Gastrocnemius medialis (tissue), 4 donors: Measurements from ENCODE around the gene LMCD1. TPM values are rescaled to one million over a fixed set of nuclear protein-coding genes. Genes with fewer than 3 reads are reported as not detected.

Source experiments
- ATAC-seq, 2 donors: fragments of 150-250 bp; one replicate each; pipeline ENCODE4 v1.9.1; 2016
- DNase-seq, 2 donors: peaks; one replicate each; pipeline ENCODE4 v3.0.0-alpha.2; 2019
- H3K27ac ChIP-seq, 4 donors: fragments of 200-600 bp; sonication (generic); 1 replicate in 1 of 4; 2 replicates in 3 of 4; pipeline ENCODE4 v1.5.1; 2016 to 2018; ENCODE audit warnings: mild to moderate bottlenecking in 2 of 4, moderate library complexity in 1 of 4
- H3K27me3 ChIP-seq, 3 donors: fragments of 200-600 bp; sonication (generic) in 2 of 3; 1 replicate in 1 of 3; 2 replicates in 2 of 3; pipeline versions ENCODE4 v1.5.1 to v1.6.0; 2016 to 2019; ENCODE audit warnings: mild to moderate bottlenecking in 1 of 3, moderate library complexity in 1 of 3
- H3K36me3 ChIP-seq, 2 donors: fragments of 200-600 bp; sonication (generic) in 1 of 2; one replicate each; pipeline ENCODE4 v1.5.1; 2017 to 2018
- H3K4me1 ChIP-seq, 2 donors: fragments of 200-600 bp; sonication (generic) in 1 of 2; one replicate each; pipeline ENCODE4 v1.5.1; 2016 to 2017; ENCODE audit warnings: mild to moderate bottlenecking in 2 of 2
- H3K4me3 ChIP-seq, 4 donors: fragments of 200-600 bp; sonication (generic) in 3 of 4; 1 replicate in 1 of 4; 2 replicates in 3 of 4; pipeline ENCODE4 v1.5.1; 2016 to 2019; ENCODE audit warnings: mild to moderate bottlenecking in 2 of 4
- H3K9me3 ChIP-seq, 3 donors: fragments of 200-600 bp; sonication (generic) in 2 of 3; 1 replicate in 1 of 3; 2 replicates in 2 of 3; pipeline ENCODE4 v1.5.1; 2016 to 2019
- CTCF ChIP-seq, 5 experiments: fragments of 450-650 bp in 3 of 5; fragments of 200-600 bp in 2 of 5; sonication (generic) in 2 of 5; IDR thresholded peaks in 4 of 5; conservative IDR thresholded peaks in 1 of 5; 1 replicate in 4 of 5; 2 replicates in 1 of 5; pipeline ENCODE4 v1.5.1; 2016 to 2019; ENCODE audit warnings: antibody characterized with exemption in 5 of 5, mild to moderate bottlenecking in 3 of 5, moderate library complexity in 3 of 5
- POLR2A ChIP-seq, 2 donors: fragments of 450-650 bp; IDR thresholded peaks; one replicate each; pipeline ENCODE4 v1.6.1; 2017; ENCODE audit warnings: antibody characterized with exemption in 2 of 2, mild to moderate bottlenecking in 2 of 2, moderate library complexity in 2 of 2
- in situ Hi-C, 4 donors: fragments of 200-750 bp; cut with MboI; loops; one replicate each; pipeline versions ENCODE4 v1.15.0 to v1.8.0; 2017; ENCODE audit warnings: low sequenced_read_pairs in 4 of 4
- intact Hi-C: fragments of 100-400 bp; cut with DNase I; formaldehyde crosslinking; loops from one replicate; pipeline ENCODE4 v1.15.1; 2023; ENCODE audit warnings: low total_unique reads
- total RNA-seq, 4 donors: library from RNA; depleted of rRNA; stranded (reverse); fragments of >200 nt; gene quantifications; one replicate each; pipeline versions ENCODE4 v1.1.0 to v1.2.3, GENCODE V29; 2016

LMCD1 gene
- total RNA-seq, 4 donors from 2014 or later: 96.0 to 581 (median 167) TPM

- intact Hi-C loops: no loop called here
These were observed 57.7 kb downstream of the LMCD1 start for GRCh38 chr3:8559351-8559750.

GRCh38 chr3:8560366-8561007 lies 58.9 kb downstream of the LMCD1 start:
- no peaks in the 10 kb centered on the region for H3K9me3 ChIP-seq
- intact Hi-C loops (loop anchor here (5.0 kb wide), 1 partner anchor 118 kb away; no protein-coding TSS in a partner anchor), in situ Hi-C loops (no loop called here)
- TF ChIP-seq POLR2A (IDR thresholded peaks at IDR 0.05) (no peak), CTCF (IDR thresholded peaks at IDR 0.05 in 4 of 5, conservative IDR thresholded peaks at IDR 0.05 in 1 of 5) (no peak)
- peaks cover 59 to 72% of the 10 kb centered on the region in 2 donors for H3K4me1 ChIP-seq
- H3K4me3 ChIP-seq: no peak overlapping the region
- ATAC-seq (peak; percentile 40), DNase-seq (no peak)
- peak overlapping the region; percentile 75 to 93 (median 80) for H3K27ac ChIP-seq
- peaks cover 0 to 44% of the 10 kb centered on the region in 2 donors for H3K36me3 ChIP-seq
- no peaks in the 10 kb centered on the region for H3K27me3 ChIP-seq

More at GRCh38 chr3:8559351-8559750, 57.7 kb downstream of the LMCD1 start:
- TF ChIP-seq CTCF (IDR thresholded peaks at IDR 0.05 in 4 of 5, conservative IDR thresholded peaks at IDR 0.05 in 1 of 5) (no peak), POLR2A (IDR thresholded peaks at IDR 0.05) (no peak)
- no peaks in the 10 kb centered on the region for H3K27me3 ChIP-seq
- no peak for ATAC-seq
- no peaks in the 10 kb centered on the region for H3K9me3 ChIP-seq
- peak overlapping the region; percentile 75 to 93 (median 80) for H3K27ac ChIP-seq
- H3K4me3 ChIP-seq: no peak overlapping the region
- peaks cover 70 to 79% of the 10 kb centered on the region in 2 donors for H3K4me1 ChIP-seq
- DNase-seq: no peak
- in situ Hi-C loops: no loop called here
- H3K36me3 ChIP-seq: peaks cover 0 to 33% of the 10 kb centered on the region in 2 donors

GRCh38 chr3:8561370-8561769 lies 59.7 kb downstream of the LMCD1 start:
- peak; percentile 31 to 52 for DNase-seq
- in situ Hi-C loops: no loop called here
- peak overlapping the region; percentile 75 to 93 (median 80) for H3K27ac ChIP-seq
- peak; percentile 42 to 45 for ATAC-seq
- intact Hi-C loops: loop anchor here (5.0 kb wide), 1 partner anchor 119 kb away; no protein-coding TSS in a partner anchor
- no peak overlapping the region for H3K4me3 ChIP-seq
- no peaks in the 10 kb centered on the region for H3K27me3 ChIP-seq
- TF ChIP-seq POLR2A (IDR thresholded peaks at IDR 0.05): no peak
- no peak for TF ChIP-seq CTCF (IDR thresholded peaks at IDR 0.05 in 4 of 5, conservative IDR thresholded peaks at IDR 0.05 in 1 of 5)
- H3K9me3 ChIP-seq: no peaks in the 10 kb centered on the region
- peaks cover 50 to 63% of the 10 kb centered on the region in 2 donors for H3K4me1 ChIP-seq
- peaks cover 0 to 53% of the 10 kb centered on the region in 2 donors for H3K36me3 ChIP-seq

GRCh38 chr3:8562081-8562595 lies 60.5 kb downstream of the LMCD1 start:
- H3K4me3 ChIP-seq: no peak overlapping the region
- H3K4me1 ChIP-seq: peaks cover 43 to 56% of the 10 kb centered on the region in 2 donors
- in situ Hi-C loops (no loop called here), intact Hi-C loops (loop anchor here (5.0 kb wide), 1 partner anchor 120 kb away; no protein-coding TSS in a partner anchor)
- no peaks in the 10 kb centered on the region for H3K27me3 ChIP-seq
- H3K36me3 ChIP-seq: peaks cover 0 to 61% of the 10 kb centered on the region in 2 donors
- H3K27ac ChIP-seq: peak overlapping the region; percentile 75 to 93 (median 80)
- TF ChIP-seq CTCF (IDR thresholded peaks at IDR 0.05 in 4 of 5, conservative IDR thresholded peaks at IDR 0.05 in 1 of 5) (no peak), POLR2A (IDR thresholded peaks at IDR 0.05) (no peak)
- no peaks in the 10 kb centered on the region for H3K9me3 ChIP-seq
- no peak for ATAC-seq
- DNase-seq: no peak
